Esophagus (tissue), 2 donors: ENCODE measurements around the gene ZNF613. TPM values are rescaled to one million over a fixed set of nuclear protein-coding genes. Genes with fewer than 3 reads are reported as not detected.

Experiments
- H3K27ac ChIP-seq, 2 donors: one replicate each; pipeline ENCODE4 v1.5.1; 2013; ENCODE audit warnings: low read depth in 2 of 2, mild to moderate bottlenecking in 2 of 2, inconsistent platforms in 1 of 2, low read length in 1 of 2, moderate library complexity in 1 of 2
- H3K27me3 ChIP-seq, 2 donors: one replicate each; pipeline ENCODE4 v1.6.1; 2013; ENCODE audit warnings: low read length in 2 of 2, control low read depth in 1 of 2, mild to moderate bottlenecking in 1 of 2; ENCODE audit not compliant: insufficient read depth in 2 of 2, control insufficient read depth in 1 of 2
- H3K36me3 ChIP-seq, 2 donors: one replicate each; pipeline ENCODE4 v1.6.1; 2013; ENCODE audit warnings: low read length in 1 of 2; ENCODE audit not compliant: control insufficient read depth in 2 of 2, insufficient read depth in 2 of 2
- H3K4me1 ChIP-seq, 2 donors: one replicate each; pipeline ENCODE4 v1.6.1; 2013; ENCODE audit warnings: low read length in 1 of 2; ENCODE audit not compliant: control insufficient read depth in 2 of 2, insufficient read depth in 2 of 2
- H3K4me3 ChIP-seq, 2 donors: one replicate each; pipeline ENCODE4 v1.5.1; 2013; ENCODE audit warnings: low read length in 2 of 2, mild to moderate bottlenecking in 2 of 2, low read depth in 1 of 2, moderate library complexity in 1 of 2
- H3K9me3 ChIP-seq, 2 donors: one replicate each; pipeline ENCODE4 v1.6.1; 2013; ENCODE audit warnings: mild to moderate bottlenecking in 2 of 2, low read depth in 1 of 2, low read length in 1 of 2, moderate library complexity in 1 of 2; ENCODE audit not compliant: control insufficient read depth in 2 of 2, insufficient read depth in 1 of 2
- WGBS, 2 donors: extraction: QIAGEN DNeasy Blood & Tissue Kit; methylation state at CpG; one replicate each; pipeline ENCODE4 v1.1.7; 2013; 5-methylcytosine and 5-hydroxymethylcytosine counted together
- polyA plus RNA-seq, 2 donors: library from polyadenylated mRNA; stranded (reverse); fragments of 200-250 nt; gene quantifications; one replicate each; pipeline ENCODE4 v1.2.3, GENCODE V29; 2013
- donor health status: healthy with polysubstance abuse.
- donor health status: Bipolar disorder and iron deficiency.

The ZNF613 gene
- polyA plus RNA-seq, 2 donors: 1.7 to 4.0 TPM

GRCh38 chr19:51986309-51987291, 59.3 kb downstream of the ZNF613 start, which contains the start of gene ZNF350:
Gene ZNF350 (minus strand): TSS chr19:51986840. CDS start chr19:51974360, 12,480 bp downstream.
- no peaks in the 10 kb centered on the region for H3K27me3 ChIP-seq
- 2 to 3% methylated on average over 33 of the region's 33 CpGs for WGBS, 2 donors
- H3K36me3 ChIP-seq: no peaks in the 10 kb centered on the region
- H3K27ac ChIP-seq: peak within 1 kb of the TSS; percentile 38 to 84
- H3K4me3 ChIP-seq: peak within 1 kb of the TSS; percentile 89 to 99
- H3K4me1 ChIP-seq: no peaks in the 10 kb centered on the region
- peaks cover 3 to 9% of the 10 kb centered on the region in 2 donors for H3K9me3 ChIP-seq

- no peaks in the 10 kb centered on the region for H3K4me1 ChIP-seq
- H3K27ac ChIP-seq: no peak overlapping the region
- H3K27me3 ChIP-seq: no peaks in the 10 kb centered on the region
- peaks cover 6 to 26% of the 10 kb centered on the region in 2 donors for H3K9me3 ChIP-seq
- 98 to 99% methylated on average over 10 of the region's 10 CpGs for WGBS, 2 donors
- H3K36me3 ChIP-seq: peaks cover 4 to 8% of the 10 kb centered on the region in 2 donors
- no peak overlapping the region for H3K4me3 ChIP-seq
Observed at GRCh38 chr19:51993422-51993821, 66.2 kb downstream of the ZNF613 start.

- H3K4me3 ChIP-seq: peak overlapping the region in 1 of 2 donors; percentile 24
- no peaks in the 10 kb centered on the region for H3K27me3 ChIP-seq
- peaks cover 7 to 8% of the 10 kb centered on the region in 2 donors for H3K36me3 ChIP-seq
- peaks cover 6 to 29% of the 10 kb centered on the region in 2 donors for H3K9me3 ChIP-seq
- 99% methylated on average over 2 of the region's 2 CpGs for WGBS, 2 donors
- H3K27ac ChIP-seq: no peak overlapping the region
- H3K4me1 ChIP-seq: no peaks in the 10 kb centered on the region
Observed at GRCh38 chr19:51994048-51994644, 66.9 kb downstream of the ZNF613 start.

Other genes starting within 250 kb of the ZNF613 start
- 10 to 100 TPM in 1 of 2 donors, 1 to 10 TPM in 1; 4.4 to 14.0 TPM for gene SPACA6, start 234.1 kb upstream of the ZNF613 start, polyA plus RNA-seq
- under 1 TPM; 0.01 to 0.04 TPM for gene HAS1, start 203.5 kb upstream of the ZNF613 start, polyA plus RNA-seq
- under 1 TPM; 0.49 to 1.00 TPM for gene FPR1, start 175.6 kb upstream of the ZNF613 start, polyA plus RNA-seq
- gene FPR2, start 166.3 kb upstream of the ZNF613 start, polyA plus RNA-seq: under 1 TPM; 0.04 to 0.12 TPM
- 1 to 10 TPM in 1 of 2 donors, under 1 TPM in 1; 0.26 to 1.1 TPM for gene FPR3, start 132.3 kb upstream of the ZNF613 start, polyA plus RNA-seq
- gene ZNF577, start 39.5 kb upstream of the ZNF613 start, polyA plus RNA-seq: 1 to 10 TPM; 7.3 to 9.6 TPM
- gene ZNF649, start 22.5 kb upstream of the ZNF613 start, polyA plus RNA-seq: 1 to 10 TPM; 2.2 to 5.3 TPM
- 1 to 10 TPM; 5.1 to 6.4 TPM for gene ZNF350, start 59.4 kb downstream of the ZNF613 start, polyA plus RNA-seq
- gene ZNF615, start 80.7 kb downstream of the ZNF613 start, polyA plus RNA-seq: 1 to 10 TPM; 1.9 to 3.1 TPM
- 1 to 10 TPM; 1.0 to 2.6 TPM for gene ZNF614, start 100.9 kb downstream of the ZNF613 start, polyA plus RNA-seq
- 10 to 100 TPM in 1 of 2 donors, 1 to 10 TPM in 1; 6.8 to 10.1 TPM for gene ZNF432, start 121.4 kb downstream of the ZNF613 start, polyA plus RNA-seq
- gene ZNF841, start 168.3 kb downstream of the ZNF613 start, polyA plus RNA-seq: 1 to 10 TPM; 8.1 to 8.5 TPM
- 1 to 10 TPM; 1.4 to 1.7 TPM for gene ZNF616, start 212.5 kb downstream of the ZNF613 start, polyA plus RNA-seq
- 1 to 10 TPM; 3.0 to 4.4 TPM for gene ZNF836, start 244.1 kb downstream of the ZNF613 start, polyA plus RNA-seq